Activated gamma-delta T cell treated with anti-CD3 and anti-CD28 coated beads, Interleukin-2, amount 50 U/mL, for 16 hours (primary cell): ENCODE results near the gene NTM.

Experiments
- DNase-seq: peaks from one replicate; pipeline ENCODE4 v3.0.0-alpha.2; 2020; ENCODE audit warnings: low read depth

NTM gene

GRCh38 chr11:132080127-132080526 is 709.7 kb downstream of the NTM start:
- no peak for DNase-seq

GRCh38 chr11:132082566-132082965 is 712.2 kb downstream of the NTM start:
- no peak for DNase-seq

- no peak for DNase-seq
Measured at GRCh38 chr11:132084433-132084832, 714.0 kb downstream of the NTM start.

- DNase-seq, result no peak
Measured at GRCh38 chr11:132087148-132087547, 716.7 kb downstream of the NTM start.

GRCh38 chr11:132088551-132088950 is 718.1 kb downstream of the NTM start:
- no peak for DNase-seq

- no peak for DNase-seq
Measured at GRCh38 chr11:132093536-132094259, 723.3 kb downstream of the NTM start.

- DNase-seq, result no peak
Measured at GRCh38 chr11:132094598-132094997, 724.2 kb downstream of the NTM start.

- DNase-seq, result no peak
Measured at GRCh38 chr11:132095230-132096131, 725.1 kb downstream of the NTM start.

GRCh38 chr11:132096132-132096825 is 725.9 kb downstream of the NTM start:
- DNase-seq, result no peak

- no peak for DNase-seq
Measured at GRCh38 chr11:132099692-132100091, 729.3 kb downstream of the NTM start.

GRCh38 chr11:132100583-132100982 is 730.2 kb downstream of the NTM start:
- DNase-seq, result no peak

GRCh38 chr11:132101881-132102280 is 731.5 kb downstream of the NTM start:
- no peak for DNase-seq

- DNase-seq, result no peak
Measured at GRCh38 chr11:132103021-132103420, 732.6 kb downstream of the NTM start.

GRCh38 chr11:132106096-132106982 is 735.9 kb downstream of the NTM start:
- no peak for DNase-seq

GRCh38 chr11:132111316-132111715 is 740.9 kb downstream of the NTM start:
- no peak for DNase-seq

- no peak for DNase-seq
Measured at GRCh38 chr11:132111838-132112237, 741.4 kb downstream of the NTM start.

- DNase-seq, result no peak
Measured at GRCh38 chr11:132112846-132113245, 742.4 kb downstream of the NTM start.

GRCh38 chr11:132114185-132114584 is 743.8 kb downstream of the NTM start:
- DNase-seq, result no peak

GRCh38 chr11:132114743-132115142 is 744.3 kb downstream of the NTM start:
- no peak for DNase-seq

GRCh38 chr11:132115454-132115853 is 745.0 kb downstream of the NTM start:
- no peak for DNase-seq

GRCh38 chr11:132116516-132116915 is 746.1 kb downstream of the NTM start:
- DNase-seq, result no peak

- no peak for DNase-seq
Measured at GRCh38 chr11:132118661-132119060, 748.2 kb downstream of the NTM start.
